Thoracic aorta (tissue), 2 donors: Measurements from ENCODE around the gene OVOL2. TPM values are rescaled to one million over a fixed set of nuclear protein-coding genes. Genes with fewer than 3 reads are reported as not detected.

ENCODE experiments used
- ATAC-seq: fragments of 150-250 bp; one replicate; pipeline ENCODE4 v1.8.0; 2017; ENCODE audit warnings: low read depth; ENCODE audit not compliant: insufficient number of reproducible peaks, low FRiP score
- DNase-seq: peaks from one replicate; pipeline ENCODE4 v3.0.0-alpha.2; 2020; ENCODE audit warnings: low spot score
- H3K27ac ChIP-seq, 2 donors: fragments of 200-600 bp; sonication (generic); 1 replicate in 1 of 2; 2 replicates in 1 of 2; pipeline ENCODE4 v1.5.1; 2016; ENCODE audit warnings: mild to moderate bottlenecking in 2 of 2, moderate library complexity in 2 of 2
- H3K27me3 ChIP-seq: fragments of 200-600 bp; sonication (generic); replicated peaks from 2 replicates; pipeline ENCODE4 v1.6.0; 2016; ENCODE audit warnings: mild to moderate bottlenecking; ENCODE audit not compliant: insufficient read depth
- H3K36me3 ChIP-seq: fragments of 200-600 bp; sonication (generic); one replicate; pipeline ENCODE4 v1.5.1; 2016
- H3K4me1 ChIP-seq, 2 donors: fragments of 200-600 bp; sonication (generic); 1 replicate in 1 of 2; 2 replicates in 1 of 2; pipeline versions ENCODE4 v1.5.1 to v1.6.0; 2016; ENCODE audit warnings: low read depth in 2 of 2, mild to moderate bottlenecking in 1 of 2; ENCODE audit not compliant: control insufficient read depth in 1 of 2
- H3K4me3 ChIP-seq: fragments of 200-600 bp; sonication (generic); 2 replicates; pipeline ENCODE4 v1.5.1; 2016; ENCODE audit warnings: mild to moderate bottlenecking
- H3K9me3 ChIP-seq: fragments of 200-600 bp; sonication (generic); 2 replicates; pipeline ENCODE4 v1.5.1; 2016
- CTCF ChIP-seq: fragments of 200-600 bp; sonication (generic); IDR thresholded peaks from one replicate; pipeline ENCODE4 v1.5.1; 2019; ENCODE audit warnings: antibody characterized with exemption
- total RNA-seq, 2 donors: library from RNA; depleted of rRNA; stranded (reverse); fragments of >200 nt; gene quantifications; one replicate each; pipeline versions ENCODE4 v1.1.0 to v1.2.3, GENCODE V29; 2016

OVOL2 gene
- total RNA-seq, 2 donors from 2014 or later = 0.71 TPM; not detected in 1

- Histone ChIP-seq H3K4me3 (no peak overlapping the region), H3K36me3 (peaks cover 3% of the 10 kb centered on the region), H3K9me3 (no peaks in the 10 kb centered on the region), H3K27me3 (no peaks in the 10 kb centered on the region), H3K27ac (no peak overlapping the region), H3K4me1 (peaks cover 0 to 10% of the 10 kb centered on the region in 2 donors)
- no peak for TF ChIP-seq CTCF
- ATAC-seq = no peak
- no peak for DNase-seq
Measured at GRCh38 chr20:17993546-17993945, 64.2 kb downstream of the OVOL2 start.

- no peak for TF ChIP-seq CTCF
- H3K27ac ChIP-seq = no peak overlapping the region
- H3K9me3 ChIP-seq = no peaks in the 10 kb centered on the region
- no peaks in the 10 kb centered on the region for H3K27me3 ChIP-seq
- DNase-seq = no peak
- no peak for ATAC-seq
- peaks cover 3% of the 10 kb centered on the region for H3K36me3 ChIP-seq
- peaks cover 0 to 10% of the 10 kb centered on the region in 2 donors for H3K4me1 ChIP-seq
- no peak overlapping the region for H3K4me3 ChIP-seq
Measured at GRCh38 chr20:17992847-17993513, 64.7 kb downstream of the OVOL2 start.

- DNase-seq (no peak), ATAC-seq (no peak)
- Histone ChIP-seq H3K27me3 (no peaks in the 10 kb centered on the region), H3K9me3 (no peaks in the 10 kb centered on the region), H3K4me1 (peaks cover 0 to 10% of the 10 kb centered on the region in 2 donors), H3K4me3 (no peak overlapping the region), H3K36me3 (peaks cover 3% of the 10 kb centered on the region), H3K27ac (no peak overlapping the region)
- TF ChIP-seq CTCF = no peak
Measured at GRCh38 chr20:17992224-17992637, 65.5 kb downstream of the OVOL2 start.

- DNase-seq (no peak), ATAC-seq (no peak)
- H3K27me3 ChIP-seq = no peaks in the 10 kb centered on the region
- TF ChIP-seq CTCF = no peak
- no peak overlapping the region for H3K4me3 ChIP-seq
- H3K4me1 ChIP-seq = no peaks in the 10 kb centered on the region
- H3K27ac ChIP-seq = no peak overlapping the region
- H3K36me3 ChIP-seq = peaks cover 3% of the 10 kb centered on the region
- no peaks in the 10 kb centered on the region for H3K9me3 ChIP-seq
Measured at GRCh38 chr20:17990278-17990972, 67.3 kb downstream of the OVOL2 start.

GRCh38 chr20:17987988-17988387 lies 69.7 kb downstream of the OVOL2 start:
- Histone ChIP-seq H3K36me3 (peaks cover 3% of the 10 kb centered on the region), H3K27ac (no peak overlapping the region), H3K9me3 (no peaks in the 10 kb centered on the region), H3K4me3 (no peak overlapping the region), H3K4me1 (no peaks in the 10 kb centered on the region), H3K27me3 (no peaks in the 10 kb centered on the region)
- no peak for TF ChIP-seq CTCF
- ATAC-seq (no peak), DNase-seq (no peak)
